Activated naive CD4-positive, alpha-beta T cell treated with anti-CD3 and anti-CD28 coated beads, Interleukin-2, amount 50 U/mL, for 16 hours (primary cell): ENCODE data around the gene JAKMIP3.
"Not testable (repeated sequence)": the region's sequence is repeated elsewhere in the genome, so short reads cannot be mapped to it uniquely, and the experiment has no call there.

ENCODE experiments used
- DNase-seq: peaks from one replicate; pipeline ENCODE4 v3.0.0-alpha.2; 2020

JAKMIP3 gene

GRCh38 chr10:132068431-132069121 lies 2.8 kb downstream of the JAKMIP3 start:
- DNase-seq: no peak

- no peak for DNase-seq
These were observed 3.5 kb downstream of the JAKMIP3 start for GRCh38 chr10:132069122-132069848.

- no peak for DNase-seq
These were observed 4.1 kb downstream of the JAKMIP3 start for GRCh38 chr10:132069849-132070182.

- no peak for DNase-seq
These were observed 5.0 kb downstream of the JAKMIP3 start for GRCh38 chr10:132070724-132071123.

- DNase-seq: no peak
These were observed 5.9 kb downstream of the JAKMIP3 start for GRCh38 chr10:132071667-132072066.

GRCh38 chr10:132075909-132076577 lies 10.3 kb downstream of the JAKMIP3 start:
- no peak for DNase-seq

- no peak for DNase-seq
These were observed 10.9 kb downstream of the JAKMIP3 start for GRCh38 chr10:132076578-132077081.

GRCh38 chr10:132077091-132077490 lies 11.3 kb downstream of the JAKMIP3 start:
- no peak for DNase-seq

GRCh38 chr10:132078746-132079345 lies 13.1 kb downstream of the JAKMIP3 start:
- no peak for DNase-seq

GRCh38 chr10:132084384-132084783 lies 18.6 kb downstream of the JAKMIP3 start:
- not testable (repeated sequence) for DNase-seq

- DNase-seq: not testable (repeated sequence)
These were observed 27.5 kb downstream of the JAKMIP3 start for GRCh38 chr10:132093236-132093635.

- DNase-seq: no peak
These were observed 29.0 kb downstream of the JAKMIP3 start for GRCh38 chr10:132094581-132095234.

GRCh38 chr10:132095403-132096113 lies 29.8 kb downstream of the JAKMIP3 start:
- no peak for DNase-seq

GRCh38 chr10:132096223-132096622 lies 30.5 kb downstream of the JAKMIP3 start:
- no peak for DNase-seq

GRCh38 chr10:132096863-132097478 lies 31.2 kb downstream of the JAKMIP3 start:
- DNase-seq: no peak

- DNase-seq: no peak
These were observed 32.0 kb downstream of the JAKMIP3 start for GRCh38 chr10:132097609-132098377.

- DNase-seq: no peak
These were observed 33.0 kb downstream of the JAKMIP3 start for GRCh38 chr10:132098539-132099388.

- no peak for DNase-seq
These were observed 33.8 kb downstream of the JAKMIP3 start for GRCh38 chr10:132099389-132100090.

GRCh38 chr10:132100091-132100481 lies 34.3 kb downstream of the JAKMIP3 start:
- no peak for DNase-seq
